Fibroblast of skin of back (primary cell): ENCODE measurements around the gene SEMA4B.
"Not testable (repeated sequence)": the region's sequence is repeated elsewhere in the genome, so short reads cannot be mapped to it uniquely, and the experiment has no call there.

ENCODE experiments used
- DNase-seq: peaks from one replicate; pipeline ENCODE4 v3.0.0-alpha.2; 2013

Gene SEMA4B

DNA sequence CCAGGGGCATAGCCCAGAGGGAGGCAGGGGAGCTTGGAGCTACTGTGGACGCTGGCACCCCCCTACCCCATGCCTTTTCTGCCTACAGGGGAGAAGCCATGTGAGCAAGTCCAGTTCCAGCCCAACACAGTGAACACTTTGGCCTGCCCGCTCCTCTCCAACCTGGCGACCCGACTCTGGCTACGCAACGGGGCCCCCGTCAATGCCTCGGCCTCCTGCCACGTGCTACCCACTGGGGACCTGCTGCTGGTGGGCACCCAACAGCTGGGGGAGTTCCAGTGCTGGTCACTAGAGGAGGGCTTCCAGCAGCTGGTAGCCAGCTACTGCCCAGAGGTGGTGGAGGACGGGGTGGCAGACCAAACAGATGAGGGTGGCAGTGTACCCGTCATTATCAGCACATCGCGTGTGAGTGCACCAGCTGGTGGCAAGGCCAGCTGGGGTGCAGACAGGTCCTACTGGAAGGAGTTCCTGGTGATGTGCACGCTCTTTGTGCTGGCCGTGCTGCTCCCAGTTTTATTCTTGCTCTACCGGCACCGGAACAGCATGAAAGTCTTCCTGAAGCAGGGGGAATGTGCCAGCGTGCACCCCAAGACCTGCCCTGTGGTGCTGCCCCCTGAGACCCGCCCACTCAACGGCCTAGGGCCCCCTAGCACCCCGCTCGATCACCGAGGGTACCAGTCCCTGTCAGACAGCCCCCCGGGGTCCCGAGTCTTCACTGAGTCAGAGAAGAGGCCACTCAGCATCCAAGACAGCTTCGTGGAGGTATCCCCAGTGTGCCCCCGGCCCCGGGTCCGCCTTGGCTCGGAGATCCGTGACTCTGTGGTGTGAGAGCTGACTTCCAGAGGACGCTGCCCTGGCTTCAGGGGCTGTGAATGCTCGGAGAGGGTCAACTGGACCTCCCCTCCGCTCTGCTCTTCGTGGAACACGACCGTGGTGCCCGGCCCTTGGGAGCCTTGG, 27.0 kb downstream of the SEMA4B start:
- no peak for DNase-seq

DNA sequence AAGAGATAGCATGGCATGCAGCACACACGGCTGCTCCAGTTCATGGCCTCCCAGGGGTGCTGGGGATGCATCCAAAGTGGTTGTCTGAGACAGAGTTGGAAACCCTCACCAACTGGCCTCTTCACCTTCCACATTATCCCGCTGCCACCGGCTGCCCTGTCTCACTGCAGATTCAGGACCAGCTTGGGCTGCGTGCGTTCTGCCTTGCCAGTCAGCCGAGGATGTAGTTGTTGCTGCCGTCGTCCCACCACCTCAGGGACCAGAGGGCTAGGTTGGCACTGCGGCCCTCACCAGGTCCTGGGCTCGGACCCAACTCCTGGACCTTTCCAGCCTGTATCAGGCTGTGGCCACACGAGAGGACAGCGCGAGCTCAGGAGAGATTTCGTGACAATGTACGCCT, 27.8 kb downstream of the SEMA4B start:
- no peak for DNase-seq

DNA sequence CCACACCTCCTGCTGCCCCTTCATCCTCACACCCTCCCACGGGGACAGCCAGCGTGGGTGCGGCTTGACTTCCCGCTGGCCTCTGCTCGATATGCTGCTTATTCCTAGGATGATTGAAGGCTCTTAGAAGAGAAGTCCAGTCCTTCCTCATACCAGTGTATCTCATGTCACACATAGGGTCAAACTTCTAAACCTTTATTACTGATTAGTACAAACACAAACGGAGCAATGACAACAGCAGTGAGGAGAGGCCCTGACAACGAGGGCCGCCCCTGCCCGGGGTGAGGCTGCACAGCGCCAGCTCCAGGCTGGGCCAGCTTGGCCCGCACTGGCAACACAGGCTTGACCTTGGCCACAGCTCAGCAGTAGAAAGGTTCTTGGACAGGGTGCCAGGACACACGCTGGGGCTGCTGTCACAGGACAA, 29.0 kb downstream of the SEMA4B start:
- DNase-seq, result no peak

DNA sequence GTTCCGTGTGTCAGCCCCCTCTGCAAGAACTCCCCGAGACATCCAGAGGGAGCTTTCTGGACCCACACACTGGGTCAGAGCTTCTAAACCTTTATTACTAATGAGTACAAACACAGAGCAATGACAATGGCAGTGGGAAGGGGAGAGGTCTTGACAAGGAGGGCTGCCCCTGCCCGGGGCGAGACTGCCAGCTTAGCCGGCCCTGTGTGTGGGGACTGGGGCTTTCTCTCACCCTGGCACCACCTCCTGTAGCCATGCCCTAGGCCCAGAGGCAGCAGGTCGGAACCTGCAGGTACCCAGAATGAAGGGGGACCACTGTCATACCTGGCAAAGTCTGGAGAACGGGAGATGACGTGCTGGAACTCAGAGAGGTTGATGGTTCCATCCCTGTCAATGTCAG, 29.5 kb downstream of the SEMA4B start:
- DNase-seq, result no peak

DNA sequence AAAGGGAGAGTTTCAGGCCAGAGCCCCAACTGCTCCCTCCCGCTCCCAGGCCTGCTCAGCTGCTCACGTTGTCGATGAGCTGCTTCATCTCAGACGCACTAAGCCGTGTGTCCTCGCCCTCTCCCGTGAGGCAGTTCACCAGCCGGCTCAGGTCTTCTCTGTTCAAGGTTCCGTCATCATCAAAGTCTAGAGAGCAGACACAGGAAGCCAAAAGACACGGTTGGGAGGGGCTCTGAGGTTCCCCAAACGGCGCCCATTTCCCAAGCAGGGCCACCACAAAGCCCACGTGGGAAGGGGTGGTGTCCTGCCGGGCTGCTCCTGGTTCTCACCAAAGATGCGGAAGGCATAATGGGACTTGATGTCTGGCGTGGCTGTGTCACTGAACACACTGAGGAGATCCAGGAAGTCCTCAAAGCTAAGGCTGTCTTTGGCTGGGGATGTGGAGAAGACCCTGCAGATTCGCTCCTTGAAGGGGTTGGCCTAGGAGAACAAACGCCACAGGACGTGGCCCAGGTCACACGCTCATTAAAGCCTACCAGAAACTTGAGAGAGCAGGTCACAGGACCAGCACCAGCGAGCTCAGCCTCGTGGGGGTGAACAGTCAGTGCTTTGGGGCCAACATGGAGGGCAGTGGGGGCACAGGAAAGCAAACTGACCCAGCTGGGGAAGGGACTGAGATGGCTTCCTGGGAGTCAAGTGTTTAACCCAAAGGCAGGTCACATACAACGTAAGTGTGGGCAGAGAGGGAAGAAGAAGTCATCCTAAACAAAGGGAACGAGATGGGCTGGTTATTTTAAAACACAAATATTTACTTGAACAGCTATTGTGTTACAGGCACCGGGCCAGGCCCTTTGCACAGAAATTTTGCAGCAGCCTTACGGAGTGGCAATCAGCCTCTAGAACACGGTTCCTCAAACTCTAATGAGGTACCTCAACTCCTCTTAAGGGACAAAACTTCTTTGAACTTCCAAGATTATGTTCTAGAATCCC, 30.2 kb downstream of the SEMA4B start:
- no peak for DNase-seq

DNA sequence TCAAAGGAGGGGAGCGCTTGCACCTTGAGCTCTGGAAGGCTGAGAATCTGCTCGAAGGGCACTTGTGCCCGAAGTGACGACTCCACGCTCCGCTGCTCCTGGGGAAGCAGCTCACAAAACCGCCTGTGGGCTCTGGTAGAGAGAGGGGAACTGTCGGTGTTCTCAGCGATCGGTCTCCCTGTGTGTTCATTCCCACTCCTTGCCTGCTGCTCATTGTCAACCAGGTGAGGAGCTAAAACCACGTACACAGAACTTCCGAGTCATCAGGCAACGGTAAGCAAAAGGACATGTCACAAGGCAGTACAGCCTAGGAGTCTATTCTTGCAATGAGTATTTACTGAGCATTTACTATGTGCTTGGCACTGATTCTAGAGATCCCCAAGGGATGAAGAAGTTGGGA, 31.1 kb downstream of the SEMA4B start:
- DNase-seq, result no peak

DNA sequence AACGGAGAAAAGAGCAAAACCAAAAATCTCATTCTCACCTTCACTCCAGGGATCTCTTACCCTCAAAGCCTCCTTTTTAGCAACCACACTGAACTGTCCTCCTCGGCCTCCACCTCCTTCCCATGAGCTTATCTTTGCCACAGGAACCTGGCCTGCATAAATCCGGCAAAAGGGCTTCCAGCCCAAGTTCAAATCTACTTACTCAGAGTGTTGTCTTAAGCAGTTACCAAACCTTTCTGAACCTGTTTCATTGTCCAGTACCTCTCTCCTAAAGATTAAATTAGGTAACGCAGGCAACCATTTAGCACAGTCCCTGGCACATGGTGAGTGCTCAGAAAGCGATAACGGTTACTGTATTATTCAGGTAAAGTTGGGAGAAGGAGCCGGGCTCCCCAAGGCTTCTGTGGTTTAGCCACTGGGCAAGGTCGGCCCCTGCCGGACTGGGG, 31.8 kb downstream of the SEMA4B start:
- DNase-seq, result no peak

DNA sequence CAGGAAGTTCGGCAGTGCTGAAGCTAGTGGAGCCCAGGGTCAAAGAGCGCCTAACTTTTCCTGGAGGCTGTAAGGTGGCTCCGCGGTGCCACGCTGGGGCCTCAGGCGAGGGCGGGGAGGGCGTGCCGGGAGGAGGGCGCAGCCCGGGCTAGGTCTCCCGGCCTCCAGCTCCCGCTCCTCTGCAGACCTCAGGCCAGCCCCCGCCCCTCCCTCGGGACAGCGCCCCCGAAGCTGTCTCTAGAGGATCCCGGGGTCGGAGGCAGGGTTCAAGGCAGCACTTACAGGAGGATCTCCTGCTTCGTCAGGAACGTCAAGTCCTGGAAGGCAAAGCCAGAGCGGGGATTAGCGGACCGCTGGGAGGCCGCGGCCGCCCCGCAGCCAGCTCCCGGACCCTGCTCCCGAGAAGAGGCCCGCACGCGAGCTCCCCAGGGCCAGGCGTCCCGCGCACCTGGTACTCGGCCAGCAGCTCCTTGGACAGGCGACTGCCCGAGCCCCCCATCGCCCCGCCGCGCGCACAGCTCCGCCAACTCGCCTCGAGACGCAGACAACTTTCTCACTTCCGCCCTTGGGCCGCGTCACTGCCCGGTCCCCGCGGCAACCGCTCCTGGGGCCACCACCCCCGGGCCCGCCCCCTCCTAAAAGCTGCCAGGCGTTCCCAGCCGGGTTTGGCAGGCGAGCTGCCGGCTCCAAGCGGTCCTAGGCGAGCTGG, 32.4 kb downstream of the SEMA4B start, which contains the start of gene CIB1:
TSS of gene CIB1 (minus strand) at position 555 of the 709 bp plus-strand sequence. CDS start at position 499, 56 bp downstream.
- peak; percentile 97 for DNase-seq

DNA sequence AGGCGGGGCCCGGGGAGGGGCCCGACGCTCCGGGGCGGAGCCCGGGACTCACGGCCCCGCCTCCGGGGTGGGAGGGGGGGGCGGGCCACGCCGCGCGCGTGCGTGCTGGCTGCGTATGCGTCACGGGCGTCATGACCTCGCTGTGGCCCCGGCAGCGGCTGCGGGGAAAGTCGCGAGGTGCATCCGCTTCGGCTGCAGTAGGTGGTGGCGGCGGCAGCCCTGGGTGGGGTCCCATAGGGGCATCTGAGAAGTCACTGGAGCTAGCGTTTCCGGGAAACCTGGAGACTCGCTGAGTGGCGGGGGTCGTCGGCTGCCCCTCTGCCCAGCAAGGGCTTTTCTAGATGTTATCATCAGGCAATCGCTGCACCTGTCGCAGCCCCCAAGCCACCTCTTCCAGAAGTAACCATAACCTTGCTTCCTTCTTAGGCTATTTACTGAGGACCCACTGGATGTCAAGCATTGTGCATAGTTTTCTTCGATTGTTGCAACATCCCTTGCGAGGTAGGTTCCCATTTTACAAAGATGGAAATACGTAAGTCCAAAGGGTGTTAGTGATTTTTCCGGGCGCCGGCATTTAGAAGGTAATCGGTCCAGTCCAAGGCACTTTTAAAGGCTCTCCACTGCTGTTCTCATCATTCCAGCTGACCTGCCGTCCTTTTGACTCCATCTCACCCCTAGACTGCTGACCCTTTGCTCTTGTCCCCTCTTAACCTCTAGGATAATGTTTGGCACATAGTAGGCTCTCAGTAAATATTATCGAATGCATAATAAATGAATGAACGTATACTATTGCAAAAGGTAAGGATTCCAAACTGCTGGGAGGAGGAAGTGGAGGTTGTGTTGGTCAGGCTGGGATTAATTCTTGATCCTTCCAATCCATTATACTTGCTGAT, 33.2 kb downstream of the SEMA4B start, which contains the start of gene GDPGP1:
TSS of gene GDPGP1 (plus strand) at position 114 of the 893 bp plus-strand sequence. CDS start 6,700 bp downstream, outside the sequence.
- DNase-seq, result no peak

DNA sequence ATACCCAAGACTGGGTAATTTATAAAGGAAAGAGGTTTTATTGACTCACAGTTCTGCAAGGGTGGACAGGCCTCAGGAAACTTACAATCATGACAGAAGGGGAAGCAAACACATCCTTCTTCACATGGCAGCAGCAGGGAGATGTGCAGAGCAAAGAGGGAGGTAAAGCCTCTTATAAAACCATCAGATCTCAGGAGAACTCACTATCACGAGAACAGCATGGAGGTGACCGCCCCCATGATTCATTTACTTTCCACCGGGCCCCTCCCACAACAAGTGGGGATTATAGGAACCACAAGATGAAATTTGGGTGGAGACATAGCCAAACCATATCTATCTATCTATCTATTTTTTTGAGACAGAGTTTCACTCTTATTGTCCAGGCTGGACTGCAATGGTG, 38.2 kb downstream of the SEMA4B start:
- no peak for DNase-seq

DNA sequence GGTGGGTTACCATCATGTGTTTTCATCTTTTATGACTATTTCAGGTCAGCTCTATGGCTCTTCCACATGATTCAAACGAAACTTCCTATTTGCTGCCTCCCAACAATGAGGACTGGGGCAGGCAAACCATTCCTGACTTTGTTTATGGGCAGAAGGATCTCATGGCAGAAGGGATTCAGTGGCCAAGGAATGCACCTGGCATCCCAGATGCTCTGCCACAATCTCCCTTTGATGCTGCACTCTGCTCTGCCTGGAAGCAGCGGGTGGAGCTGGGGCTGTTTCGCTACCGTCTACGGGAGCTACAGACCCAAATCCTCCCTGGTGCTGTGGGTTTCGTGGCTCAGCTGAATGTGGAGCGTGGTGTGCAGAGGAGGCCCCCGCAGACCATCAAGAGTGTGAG, 39.7 kb downstream of the SEMA4B start:
- no peak for DNase-seq

DNA sequence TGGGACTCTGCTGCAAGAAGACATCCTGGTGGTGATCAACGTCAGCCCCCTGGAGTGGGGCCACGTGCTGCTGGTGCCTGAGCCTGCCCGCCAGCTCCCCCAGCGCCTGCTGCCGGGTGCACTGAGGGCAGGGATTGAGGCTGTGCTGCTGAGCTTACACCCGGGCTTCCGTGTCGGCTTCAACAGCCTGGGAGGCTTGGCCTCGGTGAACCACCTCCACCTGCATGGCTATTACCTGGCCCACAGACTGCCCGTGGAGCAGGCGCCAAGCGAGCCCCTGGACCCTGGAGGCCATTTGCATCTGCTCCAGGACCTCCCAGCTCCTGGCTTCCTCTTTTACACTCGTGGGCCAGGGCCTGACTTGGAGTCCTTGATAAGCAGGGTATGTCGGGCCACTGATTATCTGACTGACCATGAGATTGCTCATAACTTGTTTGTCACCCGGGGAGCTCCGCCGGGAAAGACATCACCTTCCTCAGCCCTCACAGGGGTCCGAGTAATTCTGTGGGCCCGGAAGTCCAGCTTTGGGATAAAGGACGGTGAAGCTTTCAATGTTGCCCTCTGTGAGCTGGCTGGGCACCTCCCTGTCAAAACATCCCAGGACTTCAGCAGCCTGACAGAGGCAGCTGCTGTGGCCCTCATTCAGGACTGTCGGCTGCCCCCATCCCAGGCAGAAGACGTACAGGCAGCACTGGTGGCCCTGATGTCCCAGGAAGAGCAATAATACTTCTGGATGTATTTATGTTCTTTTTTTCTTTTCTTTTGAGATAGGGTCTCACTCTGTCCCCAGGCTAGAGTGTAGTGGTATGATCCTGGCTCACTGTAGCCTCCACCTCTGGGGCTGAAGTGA, 40.4 kb downstream of the SEMA4B start:
- DNase-seq, result no peak

DNA sequence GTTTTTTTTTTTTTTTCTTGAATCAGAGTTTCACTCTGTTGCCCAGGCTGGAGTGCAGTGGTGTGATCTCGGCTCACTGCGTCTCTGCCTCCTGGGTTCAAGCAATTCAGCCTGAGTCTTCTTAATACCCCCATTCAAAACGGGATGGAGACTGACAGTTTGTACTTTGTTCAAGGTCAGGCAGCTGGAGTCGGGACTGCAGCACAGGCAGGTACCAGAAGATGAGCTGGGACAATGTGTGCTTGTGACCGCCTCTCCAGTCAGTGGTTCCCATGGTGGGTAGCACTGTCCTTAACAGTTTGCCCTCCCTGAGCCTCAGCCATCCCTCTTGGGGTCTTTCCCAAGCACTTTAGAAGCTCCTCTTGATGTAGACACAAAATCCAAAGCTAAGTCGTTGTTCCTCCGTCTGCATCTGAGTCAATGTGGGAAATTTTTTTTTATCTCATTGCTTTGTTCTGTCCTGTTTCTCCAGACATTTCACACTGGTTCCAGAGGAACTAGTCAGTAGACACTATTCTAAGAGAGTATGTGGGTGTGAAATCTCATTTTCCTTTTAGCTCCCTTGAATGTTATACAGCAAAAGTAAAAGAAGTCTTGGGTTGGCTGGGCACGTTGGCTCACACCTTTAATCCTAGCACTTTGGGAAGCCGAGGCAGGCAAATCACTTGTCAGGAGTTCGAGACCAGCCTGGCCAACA, 43.0 kb downstream of the SEMA4B start:
- DNase-seq, result no peak

DNA sequence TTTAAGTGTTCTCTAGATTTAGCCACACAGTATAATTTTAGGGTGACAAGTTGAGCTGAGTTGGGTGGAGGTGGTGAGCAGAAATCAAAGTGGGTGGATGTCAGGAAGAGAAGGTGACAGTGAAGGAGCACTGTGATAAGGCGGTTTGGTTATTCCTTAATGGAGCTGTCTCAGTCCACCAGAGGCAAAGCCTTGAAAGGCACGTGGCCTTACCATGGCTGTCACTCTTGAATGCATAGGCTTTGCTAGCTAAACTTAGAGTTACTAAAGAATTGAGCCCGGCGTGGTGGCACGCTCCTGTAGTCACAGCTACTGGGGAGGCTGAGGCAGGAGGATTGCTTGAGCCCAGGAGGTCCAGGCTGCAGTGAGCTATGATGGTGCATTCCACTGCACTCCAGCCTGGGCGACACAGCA, 47.7 kb downstream of the SEMA4B start:
- no peak for DNase-seq

DNA sequence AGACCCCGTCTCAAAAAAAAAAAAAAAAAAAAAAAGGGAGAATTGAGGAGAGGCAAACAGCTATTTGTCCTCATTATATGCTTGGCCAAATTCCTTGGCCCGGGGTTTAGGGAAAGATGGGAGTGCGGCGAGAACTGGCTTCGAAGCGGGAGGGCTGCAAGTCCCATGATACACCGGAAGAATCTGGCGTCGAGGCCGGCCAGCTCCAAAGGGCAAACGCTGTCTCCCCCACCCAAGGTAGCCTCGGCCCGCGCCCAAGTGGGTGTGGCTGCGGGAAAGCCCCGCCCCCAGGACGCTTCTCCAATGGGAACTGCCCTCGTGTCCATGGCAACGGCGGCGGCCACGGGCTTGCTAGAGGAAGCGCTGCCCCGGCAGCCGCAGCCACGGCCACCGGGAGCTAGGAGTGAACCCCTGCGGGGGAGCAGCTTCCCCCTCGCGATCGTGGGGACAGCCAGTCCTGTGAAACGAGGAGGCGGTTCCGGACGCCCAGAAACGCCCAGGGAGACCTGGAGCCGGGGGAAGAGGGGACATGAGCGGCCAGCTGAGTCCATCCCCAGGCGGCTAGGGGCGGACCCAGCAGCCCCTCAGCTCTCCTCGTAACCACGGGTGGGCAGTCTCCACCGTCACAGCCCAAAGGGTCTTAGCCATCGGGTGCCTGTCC, 48.2 kb downstream of the SEMA4B start, which contains the start of gene TTLL13:
TSS of gene TTLL13 (plus strand) at position 354 of the 661 bp plus-strand sequence. CDS start 1,075 bp downstream, outside the sequence.
- DNase-seq, result peak; percentile 87

DNA sequence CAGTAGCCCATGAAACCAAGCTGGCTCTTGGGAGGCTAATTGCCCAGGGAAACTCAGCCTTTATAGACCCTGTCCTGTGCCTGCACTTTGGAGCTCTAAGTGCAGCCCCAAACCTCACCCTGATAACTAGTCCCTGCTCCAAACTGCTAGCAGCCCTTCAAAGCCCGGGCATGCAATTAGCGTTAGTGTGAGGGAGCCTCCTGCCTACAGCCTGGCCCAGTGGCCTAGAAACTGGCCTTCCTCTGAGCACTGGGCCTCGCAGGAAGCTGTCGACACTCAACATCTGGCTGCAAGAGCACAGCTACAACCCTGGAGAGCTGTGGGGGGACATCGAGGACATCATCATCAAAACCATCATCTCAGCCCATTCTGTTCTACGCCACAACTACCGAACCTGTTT, 56.6 kb downstream of the SEMA4B start:
- no peak for DNase-seq

DNA sequence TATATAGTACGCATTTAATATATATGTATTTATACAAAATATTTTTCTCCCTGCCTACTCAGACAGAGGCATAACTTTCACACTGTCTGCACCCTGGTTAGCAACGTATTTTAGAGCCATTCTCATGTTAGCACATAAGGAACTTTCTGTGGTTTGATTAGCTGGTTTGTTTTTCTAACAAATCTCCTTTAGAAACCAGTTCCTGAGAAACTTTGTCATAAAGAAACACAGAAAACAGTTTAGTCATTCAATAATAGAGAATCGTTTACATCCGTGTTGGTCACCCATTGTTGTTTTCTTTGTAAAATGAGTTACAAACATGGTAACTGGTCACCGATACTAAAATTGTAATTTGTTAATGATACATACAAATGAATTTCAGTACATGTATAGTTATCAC, 58.4 kb downstream of the SEMA4B start:
- DNase-seq, result peak; percentile 25

DNA sequence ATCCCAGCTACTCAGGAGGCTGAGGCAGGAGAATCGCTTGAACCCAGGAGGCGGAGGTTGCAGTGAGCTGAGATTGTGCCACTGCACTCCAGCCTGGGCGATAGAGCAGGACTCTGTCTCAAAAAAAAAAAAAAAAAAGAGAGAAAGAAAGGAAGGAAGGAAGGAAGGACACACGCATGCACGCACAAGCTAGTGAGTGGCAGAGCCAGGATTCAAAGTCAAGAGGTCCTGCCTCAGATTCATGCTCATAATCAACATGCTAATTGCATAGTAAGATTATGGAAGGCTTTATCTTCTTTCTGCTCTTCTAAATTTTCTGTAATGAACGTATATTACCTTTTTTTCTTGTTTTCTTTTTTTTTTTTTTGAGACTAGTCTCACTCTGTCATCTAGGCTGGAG, 59.6 kb downstream of the SEMA4B start:
- DNase-seq, result not testable (repeated sequence)

DNA sequence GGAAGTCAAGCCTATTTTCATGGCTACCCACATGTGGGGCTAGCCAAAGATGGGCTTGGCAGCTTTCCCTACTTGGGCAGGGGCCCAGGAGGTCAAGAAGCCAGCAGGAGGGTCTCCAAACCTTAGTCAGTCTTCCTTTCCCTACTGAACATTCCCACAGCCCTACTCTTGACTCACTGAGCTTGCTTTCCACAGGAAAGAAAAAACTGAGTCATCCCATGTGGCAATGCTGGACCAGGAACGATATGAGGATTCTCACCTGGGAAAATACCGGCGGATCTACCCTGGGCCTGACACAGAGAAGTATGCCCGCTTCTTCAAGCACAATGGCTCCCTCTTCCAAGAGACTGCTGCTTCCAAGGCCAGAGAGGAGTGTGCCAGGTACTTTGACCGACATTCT, 60.7 kb downstream of the SEMA4B start:
- no peak for DNase-seq
